ENCODE measurements around the gene ESYT2.
A peak's percentile ranks its signal among the peaks of the same experiment; 100 is the strongest.
"Not testable (repeated sequence)": the region's sequence is repeated elsewhere in the genome, so short reads cannot be mapped to it uniquely, and the experiment has no call there.

The ESYT2 gene

GRCh38 chr7:158829342-158830210 lies at the start of gene ESYT2:
Gene ESYT2 (minus strand): TSS chr7:158829509. CDS start chr7:158829418, 91 bp downstream.
- DNase-seq = peak; percentile 69

GRCh38 chr7:158878151-158879079 lies 49.1 kb upstream of the ESYT2 start:
- DNase-seq = not testable (repeated sequence)

GRCh38 chr7:158876984-158877383 lies 47.7 kb upstream of the ESYT2 start:
- no peak for DNase-seq

- DNase-seq = no peak
Observed at GRCh38 chr7:158869876-158870275, 40.6 kb upstream of the ESYT2 start.

- no peak for DNase-seq
Observed at GRCh38 chr7:158868764-158869410, 39.6 kb upstream of the ESYT2 start.

GRCh38 chr7:158867214-158867984 lies 38.1 kb upstream of the ESYT2 start:
- DNase-seq = no peak

GRCh38 chr7:158865977-158866376 lies 36.7 kb upstream of the ESYT2 start:
- no peak for DNase-seq

- DNase-seq = no peak
Observed at GRCh38 chr7:158865462-158865922, 36.2 kb upstream of the ESYT2 start.

GRCh38 chr7:158864833-158865232 lies 35.5 kb upstream of the ESYT2 start:
- DNase-seq = no peak

GRCh38 chr7:158864507-158864820 lies 35.2 kb upstream of the ESYT2 start:
- DNase-seq = no peak

- DNase-seq = no peak
Observed at GRCh38 chr7:158863611-158864506, 34.5 kb upstream of the ESYT2 start.

- not testable (repeated sequence) for DNase-seq
Observed at GRCh38 chr7:158862985-158863610, 33.8 kb upstream of the ESYT2 start.

GRCh38 chr7:158861936-158862704 lies 32.8 kb upstream of the ESYT2 start:
- no peak for DNase-seq

GRCh38 chr7:158861004-158861787 lies 31.9 kb upstream of the ESYT2 start:
- no peak for DNase-seq

GRCh38 chr7:158860394-158860793 lies 31.1 kb upstream of the ESYT2 start:
- DNase-seq = no peak

GRCh38 chr7:158858592-158859503 lies 29.5 kb upstream of the ESYT2 start:
- no peak for DNase-seq

- DNase-seq = no peak
Observed at GRCh38 chr7:158856883-158857668, 27.8 kb upstream of the ESYT2 start.
